GM21619 (cell line): ENCODE data around the gene SLC25A24.

ENCODE experiments used
- ATAC-seq: cut with Tn5 transposase; IDR thresholded peaks from one replicate; pipeline ENCODE4 v1.9.1; 2021; ENCODE audit not compliant: unreplicated experiment

SLC25A24 gene

DNA sequence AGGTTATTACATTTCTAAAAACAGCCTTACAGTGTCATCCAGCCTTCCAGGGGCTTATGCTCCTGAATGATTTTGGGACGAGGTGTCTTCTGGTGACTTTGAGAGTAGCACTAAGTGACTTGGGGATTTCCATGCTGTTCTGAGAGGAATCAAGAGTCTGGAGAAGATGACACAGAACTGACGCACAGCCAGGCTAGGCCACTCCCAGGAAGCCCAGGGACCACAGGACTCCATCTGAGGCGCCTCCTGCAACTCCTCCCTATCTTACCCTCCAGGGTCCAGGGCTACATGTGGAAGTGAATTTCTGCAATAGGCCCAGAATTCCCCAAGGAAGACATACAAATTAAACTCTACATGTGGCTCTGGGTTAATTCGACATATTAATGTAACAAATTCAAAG lies 92.5 kb downstream of the SLC25A24 start:
- ATAC-seq, result no peak

DNA sequence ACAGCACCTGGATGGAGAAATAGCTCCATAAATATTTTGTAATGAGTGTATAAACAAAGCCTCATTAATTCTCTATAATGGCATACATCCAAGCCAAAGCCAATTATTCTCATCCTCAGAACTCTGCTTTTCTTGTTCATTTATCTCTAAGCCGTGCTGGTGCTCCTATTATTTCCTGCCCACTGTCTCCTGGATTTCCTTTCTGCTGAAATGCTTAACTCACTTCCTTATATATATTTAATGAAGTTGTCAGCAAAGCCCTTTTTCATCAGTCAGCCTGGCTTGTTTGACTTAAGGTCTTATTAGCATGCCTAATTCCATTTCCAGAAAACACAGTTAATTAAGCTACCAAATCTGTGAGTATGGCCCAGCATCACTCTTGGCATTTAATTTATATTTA lies 93.4 kb downstream of the SLC25A24 start:
- no peak for ATAC-seq

DNA sequence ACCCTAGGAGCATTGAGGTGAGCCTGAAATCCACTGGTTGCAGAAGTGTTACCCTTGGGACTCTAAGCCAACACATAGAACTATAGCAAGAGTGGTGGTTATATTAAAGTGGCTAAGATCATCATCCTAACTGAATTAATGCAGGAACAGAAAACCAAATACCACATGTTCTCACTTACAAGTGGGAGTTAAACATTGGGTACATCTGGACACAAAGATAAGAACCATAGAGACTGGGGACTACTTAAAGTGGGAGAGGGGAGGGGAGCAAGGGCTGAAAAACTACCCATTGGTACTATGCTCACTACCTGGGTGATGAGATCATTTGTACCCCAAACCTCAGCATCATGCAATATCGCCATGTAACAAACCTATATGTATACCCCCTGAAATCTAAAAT lies 100.0 kb downstream of the SLC25A24 start:
- no peak for ATAC-seq

DNA sequence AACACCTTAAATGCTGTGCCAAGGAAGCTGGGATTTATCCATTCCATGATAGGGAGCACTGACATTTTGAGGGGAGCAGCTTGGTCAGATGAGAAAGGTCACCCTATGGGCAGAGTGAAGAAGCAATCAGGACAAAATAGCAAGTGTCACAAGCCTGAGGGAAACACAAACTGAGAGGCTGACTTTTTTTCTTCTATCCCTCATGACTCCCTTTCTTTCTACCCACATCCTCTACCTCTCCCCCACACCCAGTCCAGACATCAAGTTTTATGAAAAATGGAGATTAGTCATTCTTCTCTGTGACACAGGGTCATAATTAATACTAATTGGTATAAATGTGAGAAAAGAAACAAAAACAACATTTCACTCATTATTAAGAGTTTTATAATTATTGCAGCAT lies 103.1 kb downstream of the SLC25A24 start:
- no peak for ATAC-seq

DNA sequence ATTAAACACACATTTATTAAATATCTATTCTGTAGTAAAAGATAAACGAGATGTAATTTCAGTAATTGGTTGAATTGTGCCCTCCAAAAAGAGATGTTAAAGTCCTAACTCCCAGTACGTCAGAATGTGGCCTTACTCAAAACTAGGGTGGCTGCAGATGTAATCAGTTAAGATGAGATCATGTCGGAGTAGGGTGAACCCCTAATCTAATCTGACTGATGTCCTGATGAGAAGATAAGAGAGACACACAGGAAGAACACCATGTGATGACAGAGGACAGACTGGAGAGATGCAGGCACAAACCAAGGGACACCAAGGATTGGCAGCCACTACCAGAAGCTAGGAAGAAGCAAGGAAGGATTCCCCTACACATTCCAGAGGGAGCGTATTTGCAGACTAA lies 104.1 kb downstream of the SLC25A24 start:
- ATAC-seq, result no peak

DNA sequence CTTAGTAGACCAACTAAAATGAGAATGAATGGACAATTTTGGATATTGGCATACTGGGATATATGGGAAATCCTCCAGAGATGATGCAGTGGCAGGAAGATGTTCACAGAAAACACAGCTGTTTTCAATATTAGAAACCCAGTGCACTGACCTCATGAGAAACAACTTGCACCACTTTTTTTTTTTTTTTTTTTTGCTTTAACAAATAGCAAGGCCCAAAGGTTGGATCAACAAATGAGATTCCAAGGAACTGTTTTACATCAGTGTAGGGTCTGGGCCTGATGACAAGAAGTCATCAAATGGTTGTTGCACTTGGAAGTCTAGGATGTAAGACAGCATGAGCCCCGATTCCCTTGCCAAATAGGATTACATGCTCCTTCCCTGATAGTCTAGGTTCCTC lies 110.7 kb downstream of the SLC25A24 start:
- ATAC-seq, result no peak

DNA sequence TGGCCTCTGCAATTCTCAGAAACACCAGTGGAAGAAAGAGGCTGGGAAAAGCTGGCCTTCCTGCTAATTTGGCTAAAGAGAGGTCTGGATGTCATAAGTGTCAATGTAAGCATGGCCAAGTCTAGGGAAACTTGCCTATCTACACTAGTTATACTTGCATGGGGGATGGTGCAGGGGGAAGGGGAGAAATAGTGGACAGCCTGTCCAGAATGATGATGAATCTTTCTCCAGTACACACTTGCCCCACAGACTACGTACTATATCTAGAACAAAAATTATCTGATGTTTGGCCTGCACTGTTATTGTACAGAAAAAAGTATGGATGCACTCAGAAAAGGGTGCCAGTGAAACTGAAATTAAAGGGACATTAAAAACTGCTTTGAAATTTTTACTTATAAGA lies 114.5 kb downstream of the SLC25A24 start:
- ATAC-seq, result no peak

DNA sequence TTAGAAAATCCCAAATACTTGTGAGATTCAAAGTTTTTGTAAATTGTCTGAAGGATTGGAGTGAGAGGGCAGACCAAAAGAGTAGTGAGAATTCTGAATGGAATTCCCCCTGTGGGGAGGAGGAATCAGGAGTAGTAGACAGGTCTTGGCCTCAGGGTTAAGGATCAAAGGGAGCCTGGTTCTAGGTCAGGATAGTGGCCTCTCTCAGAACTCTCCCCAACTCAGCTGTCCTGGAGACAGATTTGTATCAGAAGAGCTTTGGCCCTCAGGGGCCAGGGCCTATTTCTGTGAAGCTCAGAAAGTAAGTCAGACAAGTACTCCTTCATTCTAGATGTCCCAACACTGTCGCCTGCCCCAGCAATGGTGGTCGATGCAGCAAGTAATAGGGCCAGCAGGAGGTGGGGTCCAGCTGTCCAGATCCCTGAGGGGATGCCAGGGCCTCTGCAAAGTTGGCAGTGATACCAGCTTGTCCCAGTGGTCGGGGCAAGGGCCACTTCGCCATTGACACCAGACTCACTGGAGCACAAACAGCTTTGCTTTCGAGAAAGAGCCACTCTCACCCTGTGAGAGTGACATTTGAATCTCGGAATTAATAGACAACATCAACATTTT lies 115.2 kb downstream of the SLC25A24 start:
- no peak for ATAC-seq
